Measurements from ENCODE around the gene FKBP10.
"Not testable (repeated sequence)": the region's sequence is repeated elsewhere in the genome, so short reads cannot be mapped to it uniquely, and the experiment has no call there.

FKBP10 gene, protein sequence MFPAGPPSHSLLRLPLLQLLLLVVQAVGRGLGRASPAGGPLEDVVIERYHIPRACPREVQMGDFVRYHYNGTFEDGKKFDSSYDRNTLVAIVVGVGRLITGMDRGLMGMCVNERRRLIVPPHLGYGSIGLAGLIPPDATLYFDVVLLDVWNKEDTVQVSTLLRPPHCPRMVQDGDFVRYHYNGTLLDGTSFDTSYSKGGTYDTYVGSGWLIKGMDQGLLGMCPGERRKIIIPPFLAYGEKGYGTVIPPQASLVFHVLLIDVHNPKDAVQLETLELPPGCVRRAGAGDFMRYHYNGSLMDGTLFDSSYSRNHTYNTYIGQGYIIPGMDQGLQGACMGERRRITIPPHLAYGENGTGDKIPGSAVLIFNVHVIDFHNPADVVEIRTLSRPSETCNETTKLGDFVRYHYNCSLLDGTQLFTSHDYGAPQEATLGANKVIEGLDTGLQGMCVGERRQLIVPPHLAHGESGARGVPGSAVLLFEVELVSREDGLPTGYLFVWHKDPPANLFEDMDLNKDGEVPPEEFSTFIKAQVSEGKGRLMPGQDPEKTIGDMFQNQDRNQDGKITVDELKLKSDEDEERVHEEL

DNA sequence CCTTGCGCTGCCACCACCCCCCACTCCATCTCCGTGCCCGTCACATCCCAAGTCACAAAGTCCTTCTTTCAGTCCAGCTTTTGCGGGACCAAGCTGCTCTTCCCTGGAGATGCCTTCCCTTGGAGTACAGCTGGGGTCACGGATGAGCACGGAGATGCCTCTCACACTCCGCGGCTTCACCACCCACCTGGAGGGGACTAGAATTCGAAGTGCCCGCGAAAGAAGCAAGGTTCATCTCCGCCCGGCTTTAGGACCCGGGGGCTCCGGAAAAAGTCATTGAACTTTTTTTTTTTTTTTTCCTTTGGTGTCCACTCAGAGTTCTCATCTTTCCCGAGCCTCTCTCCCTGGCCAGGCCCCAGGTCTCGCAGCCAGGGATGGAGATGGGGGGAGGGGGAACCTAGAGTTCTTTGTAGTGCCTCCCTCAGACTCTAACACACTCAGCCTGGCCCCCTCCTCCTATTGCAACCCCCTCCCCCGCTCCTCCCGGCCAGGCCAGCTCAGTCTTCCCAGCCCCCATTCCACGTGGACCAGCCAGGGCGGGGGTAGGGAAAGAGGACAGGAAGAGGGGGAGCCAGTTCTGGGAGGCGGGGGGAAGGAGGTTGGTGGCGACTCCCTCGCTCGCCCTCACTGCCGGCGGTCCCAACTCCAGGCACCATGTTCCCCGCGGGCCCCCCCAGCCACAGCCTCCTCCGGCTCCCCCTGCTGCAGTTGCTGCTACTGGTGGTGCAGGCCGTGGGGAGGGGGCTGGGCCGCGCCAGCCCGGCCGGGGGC lies at the start of gene FKBP10:
FKBP10 (plus strand) TSS at position 624 of the 771 bp plus-strand sequence; CDS start at position 655, 31 bp downstream.
- no peak for DNase-seq

DNA sequence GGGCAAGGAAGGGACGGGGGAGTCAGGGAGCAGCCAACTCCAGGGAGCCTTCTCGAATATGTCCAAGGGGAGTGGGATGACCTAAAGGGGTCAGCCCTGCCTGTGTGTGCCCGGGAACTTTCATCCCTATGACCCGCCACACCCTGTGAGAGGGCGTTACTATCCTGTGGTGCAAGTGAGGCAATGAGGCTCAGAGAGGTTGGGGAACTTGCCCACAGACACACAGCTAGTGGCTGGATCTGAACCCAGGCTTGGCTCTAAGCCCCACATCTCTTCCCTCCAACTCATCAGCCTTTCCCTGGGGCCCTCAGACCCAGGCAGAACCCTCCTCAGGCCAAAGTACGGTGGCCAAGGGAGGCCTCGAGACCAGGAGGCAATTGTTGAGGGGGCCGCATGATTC lies 49.5 kb upstream of the FKBP10 start:
- DNase-seq = no peak

DNA sequence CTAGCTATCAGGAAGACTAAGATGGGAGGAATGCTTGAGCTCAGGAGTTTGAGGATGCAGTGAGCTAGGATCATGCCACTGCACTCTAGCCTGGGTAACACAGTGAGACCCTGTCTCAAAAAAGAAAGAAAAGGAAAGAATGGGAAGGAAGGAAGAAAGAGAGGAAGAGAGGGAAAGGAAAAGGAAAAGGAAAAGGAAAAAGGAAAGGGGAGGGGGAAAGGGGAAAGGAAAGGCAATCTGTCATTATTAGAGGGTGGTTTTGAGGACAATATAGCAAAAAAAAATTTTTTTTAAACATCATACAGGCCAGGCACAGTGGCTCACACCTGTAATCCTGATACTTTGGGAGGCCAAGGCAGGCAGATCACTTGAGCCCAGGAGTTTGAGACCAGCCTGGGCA lies 46.7 kb upstream of the FKBP10 start:
- no peak for DNase-seq

DNA sequence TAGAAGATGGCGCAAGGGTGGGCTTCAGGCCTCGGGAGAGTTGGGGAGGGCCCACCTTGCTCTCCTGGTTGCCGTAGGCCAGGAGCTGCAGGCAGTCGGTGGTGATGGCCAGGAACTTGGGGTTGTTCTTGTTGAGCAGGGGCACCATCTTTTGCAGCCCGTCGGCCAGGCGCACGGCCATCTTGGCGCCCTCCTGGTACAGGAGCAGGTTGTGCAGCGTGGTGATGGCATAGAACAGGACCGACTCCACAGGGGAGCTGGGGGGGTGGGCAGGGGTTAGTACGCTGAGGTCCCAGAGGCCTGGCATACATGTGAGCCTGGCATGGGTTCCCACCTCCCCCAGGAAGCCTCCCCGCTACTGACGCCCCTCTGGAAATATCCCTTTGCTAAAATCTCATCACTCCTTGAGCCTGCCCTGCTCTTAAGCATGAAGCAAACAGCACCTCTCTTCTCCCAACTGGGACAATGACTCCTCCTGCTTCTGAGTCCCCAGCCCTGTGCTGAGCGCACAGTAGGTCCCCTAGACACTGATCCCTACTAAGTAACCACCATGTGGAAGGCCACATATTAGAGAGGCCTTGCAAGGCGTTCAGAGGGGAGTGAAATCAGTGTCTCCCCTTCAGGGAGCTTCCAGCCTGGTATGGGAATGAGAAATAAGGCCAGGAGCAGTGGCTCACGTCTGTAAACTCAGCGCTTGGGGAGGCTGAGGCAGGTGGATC lies 45.3 kb upstream of the FKBP10 start:
- DNase-seq = no peak

DNA sequence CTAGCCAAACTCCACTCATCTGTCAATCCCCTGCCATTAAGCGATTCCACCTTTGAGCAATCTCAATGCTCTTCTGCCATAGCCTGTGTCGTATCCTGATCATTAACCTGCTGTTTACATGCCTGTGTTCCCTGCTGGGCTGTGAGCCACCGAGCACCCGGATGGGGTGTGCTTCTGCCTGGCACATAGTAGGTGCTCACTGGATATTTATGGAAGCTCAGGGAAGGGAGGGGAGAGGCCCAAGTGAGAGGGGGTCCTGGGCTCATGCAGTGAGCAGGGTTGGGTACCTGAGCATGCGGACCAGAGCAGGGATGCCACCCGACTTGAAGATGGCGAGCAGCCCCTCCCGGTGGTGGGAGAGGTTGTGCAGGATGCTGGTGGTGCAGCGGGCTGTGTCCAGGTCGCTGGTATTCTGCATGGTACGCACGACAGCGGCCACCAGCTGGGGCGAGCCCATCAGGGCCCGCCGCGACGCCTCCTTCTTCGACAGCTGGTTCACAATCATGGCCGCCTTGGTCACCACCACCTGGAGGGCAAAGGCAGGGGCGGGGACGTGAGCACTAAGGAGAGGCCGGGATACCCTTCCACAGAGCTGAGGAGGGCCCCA lies 44.0 kb upstream of the FKBP10 start:
- no peak for DNase-seq

DNA sequence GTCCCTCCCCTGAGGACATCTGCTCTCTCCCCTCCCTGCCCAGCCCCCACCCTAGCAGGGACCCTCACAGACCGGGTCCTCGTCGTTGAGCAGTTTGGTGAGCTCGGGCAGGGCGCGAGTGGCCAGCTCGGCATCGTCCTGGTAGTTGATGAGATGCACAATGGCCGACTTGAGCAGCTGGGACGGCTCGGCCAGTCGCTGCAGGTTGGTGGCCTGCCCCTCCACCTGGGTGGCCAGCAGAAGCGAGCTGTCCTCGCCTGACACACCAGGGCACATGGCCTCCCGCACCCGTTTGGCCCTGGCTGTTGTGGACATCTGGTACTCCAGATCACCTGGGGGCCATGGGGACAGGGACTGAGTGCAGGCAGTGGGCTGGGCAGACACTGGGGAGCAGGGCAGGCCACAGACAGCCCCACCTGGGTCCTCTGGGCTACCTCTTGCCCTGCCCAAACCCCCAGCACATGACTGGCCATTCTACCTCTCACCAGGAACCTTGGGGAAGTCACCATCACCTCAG lies 43.4 kb upstream of the FKBP10 start:
- DNase-seq = no peak

DNA sequence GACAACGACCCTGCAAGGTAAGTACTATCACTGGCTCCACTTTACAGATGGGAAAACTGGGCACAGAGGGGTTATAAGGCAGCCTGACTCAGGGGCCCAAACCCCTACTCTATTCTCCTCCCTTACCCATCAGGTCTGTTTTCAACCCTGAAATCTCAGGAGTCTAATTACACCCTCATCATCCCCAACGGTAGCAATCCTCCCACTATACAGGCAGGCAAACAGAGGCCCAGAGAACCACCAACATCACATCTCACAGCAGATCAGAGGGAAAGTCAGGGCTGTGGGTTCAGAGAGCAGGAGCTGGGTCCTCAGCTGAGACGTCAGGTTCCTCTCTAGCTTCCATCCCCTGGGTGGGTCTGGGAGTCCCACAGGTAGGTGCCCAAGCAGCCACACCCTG lies 42.8 kb upstream of the FKBP10 start:
- no peak for DNase-seq

DNA sequence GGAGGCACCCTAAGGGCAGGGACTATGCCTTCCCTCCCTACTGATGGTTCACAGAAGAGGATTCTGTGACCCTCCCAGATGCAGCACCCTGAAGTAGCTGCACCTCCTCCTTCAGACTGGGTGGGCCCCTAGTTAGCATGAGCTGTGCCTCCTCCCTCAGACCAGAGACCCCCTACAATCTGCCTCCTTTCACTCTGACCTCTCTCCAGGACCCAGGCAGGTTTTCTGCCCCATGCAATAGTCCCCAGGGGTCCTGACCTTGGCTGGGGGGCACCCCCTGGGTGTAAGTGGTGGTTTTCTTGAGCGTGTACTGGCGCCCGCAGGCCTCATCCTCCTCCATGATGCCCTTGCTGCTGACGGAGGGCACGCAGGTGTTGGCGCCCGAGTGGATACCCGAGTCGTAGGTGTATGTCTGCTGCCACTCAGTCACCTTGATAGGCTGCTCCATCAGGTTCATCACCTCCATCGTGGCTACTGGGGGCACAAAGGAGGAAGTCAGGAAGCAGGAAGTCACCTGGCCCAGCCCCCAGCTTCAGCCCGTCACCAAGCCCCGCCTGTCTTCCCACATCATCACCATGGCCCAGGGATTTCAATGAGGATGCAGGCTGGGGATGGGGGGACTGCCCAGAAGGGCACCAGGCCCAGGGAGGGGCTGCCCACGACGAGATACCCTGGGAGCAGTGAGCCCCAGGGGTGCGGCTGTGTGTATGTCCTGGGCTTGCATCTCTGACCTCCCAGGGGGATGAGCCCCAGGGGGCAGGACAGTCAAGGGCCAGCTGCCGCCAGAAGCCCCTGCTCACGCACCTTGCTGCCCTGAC lies 41.2 kb upstream of the FKBP10 start:
- no peak for DNase-seq

DNA sequence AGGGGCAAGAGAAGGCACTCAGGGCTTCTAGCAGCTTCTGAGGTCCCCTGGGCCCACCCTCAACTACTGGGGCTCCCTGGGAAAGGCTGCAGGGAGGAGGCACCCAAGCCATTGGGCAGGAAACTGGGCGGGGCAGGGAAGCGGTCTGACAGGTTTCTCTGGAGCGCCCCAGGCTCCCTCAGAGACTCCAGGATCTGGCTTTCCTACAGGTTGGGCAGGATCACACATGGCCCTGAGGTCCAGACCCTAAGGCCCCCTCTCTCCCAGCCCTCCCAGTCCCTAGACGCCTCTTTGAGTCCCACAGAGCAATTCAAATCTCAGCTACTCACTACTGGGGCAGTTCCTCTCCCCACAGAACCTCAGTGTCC lies 40.6 kb upstream of the FKBP10 start:
- DNase-seq = no peak

DNA sequence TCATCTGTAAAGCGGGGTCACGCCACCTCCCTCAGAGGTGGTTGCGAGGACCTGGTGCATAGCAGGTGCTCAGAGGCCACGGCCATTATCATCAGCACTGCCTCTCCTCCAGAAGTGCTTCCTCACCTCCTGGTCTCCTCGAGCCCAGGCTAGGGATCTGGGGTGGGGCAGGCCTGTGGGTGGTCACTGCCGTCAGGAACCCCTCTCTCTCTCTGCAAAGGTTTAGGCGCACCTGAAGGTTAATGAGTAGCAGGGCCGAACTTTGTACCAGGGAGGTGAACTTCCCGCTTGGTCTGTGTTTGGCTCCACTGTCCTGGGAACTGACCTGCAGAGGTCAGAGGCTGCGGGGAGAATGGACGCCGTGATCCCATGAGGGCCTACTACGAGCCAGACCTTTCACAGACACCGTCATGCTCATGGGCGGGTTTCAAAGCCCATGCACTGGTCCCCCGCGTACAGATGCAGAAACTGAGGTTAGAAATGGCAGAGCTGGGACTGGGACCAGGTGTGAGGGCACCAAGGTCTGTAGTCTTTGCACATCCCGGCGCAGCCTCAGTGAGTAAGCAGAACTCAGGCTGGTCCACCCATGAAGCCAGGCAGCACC lies 40.1 kb upstream of the FKBP10 start:
- DNase-seq = no peak

DNA sequence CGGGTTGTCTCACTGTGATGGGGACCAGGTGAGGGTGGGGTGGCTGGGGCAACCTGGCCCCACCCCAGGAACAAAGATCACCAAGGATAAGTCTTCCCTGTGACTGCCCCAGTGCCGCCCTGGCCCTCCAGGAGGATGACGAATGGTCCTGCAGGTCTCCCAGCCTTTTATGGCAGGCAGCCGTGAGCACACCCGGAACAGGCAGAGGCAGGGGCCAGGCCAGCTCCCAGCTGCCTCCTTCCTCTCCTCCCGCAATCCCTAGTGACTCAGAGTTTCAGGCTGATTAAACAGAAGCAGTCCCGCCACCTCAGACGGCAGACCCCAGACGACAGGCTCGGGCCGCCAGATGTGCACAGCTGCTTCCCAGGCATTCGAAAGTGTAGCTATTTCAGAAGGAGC lies 39.6 kb upstream of the FKBP10 start:
- no peak for DNase-seq

DNA sequence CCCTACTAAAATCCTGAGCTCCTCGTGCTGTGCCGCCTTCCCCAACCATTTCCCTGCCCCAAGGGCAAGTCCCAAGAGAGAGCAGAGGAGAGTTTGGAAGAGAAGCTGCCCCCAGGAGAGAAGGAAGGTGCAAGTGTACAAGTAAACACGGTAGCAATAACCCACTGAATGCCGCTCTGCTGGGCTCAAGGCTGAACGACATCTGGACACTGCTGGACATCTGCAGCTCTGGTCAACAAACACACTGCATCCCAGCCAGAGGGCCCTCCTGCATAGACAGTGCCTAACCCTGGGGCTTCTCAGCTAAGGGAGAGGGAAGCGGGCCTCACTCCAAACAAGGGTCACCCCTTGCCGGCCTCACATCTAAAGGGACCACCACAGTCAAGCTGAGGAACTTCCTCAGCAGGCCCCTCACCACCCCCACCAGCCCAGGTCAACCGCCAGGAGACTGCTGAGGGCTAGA lies 39.0 kb upstream of the FKBP10 start:
- no peak for DNase-seq

DNA sequence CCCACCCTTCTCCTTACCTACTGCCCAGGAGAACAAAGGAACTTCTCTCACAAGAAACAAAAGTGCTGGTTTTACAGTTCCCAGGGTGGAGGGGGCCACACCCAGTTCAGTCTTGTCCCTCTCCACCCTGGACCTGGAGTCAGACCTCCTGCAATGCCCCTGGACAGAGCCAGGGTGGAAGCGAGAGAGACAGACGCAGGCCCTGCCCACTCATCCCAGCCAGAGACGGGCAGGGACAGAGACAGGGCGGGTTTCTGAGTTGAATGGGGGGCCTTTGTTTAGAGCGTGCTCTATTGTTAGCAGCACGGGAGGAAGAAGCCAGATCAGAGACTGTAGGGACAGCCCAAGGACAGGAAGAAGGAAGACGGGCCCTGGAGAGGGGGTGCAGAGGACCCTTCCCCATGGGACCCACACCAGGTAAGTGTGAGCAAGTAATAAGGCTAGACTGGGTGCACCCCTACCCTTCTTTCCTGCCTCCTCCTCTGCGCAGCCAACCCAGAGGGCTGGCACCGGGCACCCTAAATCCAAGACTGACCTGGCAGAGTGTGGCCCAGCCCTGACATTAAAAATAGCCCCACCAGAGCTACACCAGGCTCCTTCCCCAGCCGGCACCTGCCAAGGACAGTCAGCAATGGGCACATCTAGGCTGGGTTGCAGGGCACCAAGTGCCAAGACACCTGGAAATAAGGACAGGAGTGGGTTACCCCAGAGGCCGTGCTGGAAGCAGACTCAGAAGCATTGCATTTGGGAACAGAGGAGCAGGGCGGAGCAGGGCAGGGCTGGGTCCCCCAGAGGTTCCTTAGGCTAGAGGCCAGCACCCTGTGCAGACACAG lies 37.2 kb upstream of the FKBP10 start:
- DNase-seq = no peak

DNA sequence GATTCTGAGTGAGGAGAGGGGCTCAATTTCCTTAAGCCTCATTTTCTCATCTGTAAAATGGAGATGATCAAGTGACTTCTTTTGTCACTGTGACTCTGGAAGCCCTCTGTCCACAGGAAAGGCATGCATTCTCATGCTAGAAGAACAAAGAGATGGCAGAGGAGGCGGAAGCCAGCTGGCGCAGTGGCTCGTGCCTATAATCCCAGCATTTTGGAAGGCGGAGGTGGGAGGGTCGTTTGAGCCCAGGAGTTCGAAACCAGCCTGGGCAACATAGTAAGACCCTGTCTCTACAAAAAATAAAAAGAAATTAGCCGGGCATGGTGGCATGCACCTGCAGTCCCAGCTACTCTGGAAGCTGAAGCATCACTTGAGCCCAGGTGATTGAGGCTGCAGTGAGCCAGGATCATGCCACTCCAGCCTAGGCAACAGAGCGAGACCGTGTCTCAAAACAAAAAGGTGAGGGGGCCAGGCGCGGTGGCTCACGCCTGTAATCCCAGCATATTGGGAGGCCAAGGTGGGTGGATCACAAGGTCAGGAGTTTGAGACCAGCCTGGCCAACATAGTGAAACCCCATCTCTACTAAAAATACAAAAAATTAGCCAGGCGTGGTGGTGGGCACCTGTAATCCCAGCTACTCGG lies 36.4 kb upstream of the FKBP10 start:
- not testable (repeated sequence) for DNase-seq

DNA sequence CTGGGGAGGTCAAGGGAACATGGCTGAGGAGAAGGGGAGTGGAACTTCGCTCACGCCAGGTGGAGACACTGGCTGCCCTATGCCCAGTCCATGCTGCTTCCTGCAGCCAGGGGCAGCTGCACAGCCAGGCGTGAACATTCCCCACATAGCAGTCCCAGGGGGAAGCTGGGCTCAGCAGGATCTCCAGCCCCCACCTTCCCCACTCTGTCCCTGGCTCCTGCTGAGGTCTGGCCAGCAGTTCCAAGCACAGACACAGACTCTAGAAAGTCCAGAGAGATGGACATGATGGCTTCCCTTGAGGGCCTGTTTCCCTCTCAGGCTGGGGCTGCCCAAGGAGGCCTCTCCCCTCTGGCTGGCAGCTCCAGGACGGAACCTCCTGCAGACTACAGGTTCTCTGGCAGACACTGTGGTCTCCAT lies 35.6 kb upstream of the FKBP10 start:
- DNase-seq = no peak

DNA sequence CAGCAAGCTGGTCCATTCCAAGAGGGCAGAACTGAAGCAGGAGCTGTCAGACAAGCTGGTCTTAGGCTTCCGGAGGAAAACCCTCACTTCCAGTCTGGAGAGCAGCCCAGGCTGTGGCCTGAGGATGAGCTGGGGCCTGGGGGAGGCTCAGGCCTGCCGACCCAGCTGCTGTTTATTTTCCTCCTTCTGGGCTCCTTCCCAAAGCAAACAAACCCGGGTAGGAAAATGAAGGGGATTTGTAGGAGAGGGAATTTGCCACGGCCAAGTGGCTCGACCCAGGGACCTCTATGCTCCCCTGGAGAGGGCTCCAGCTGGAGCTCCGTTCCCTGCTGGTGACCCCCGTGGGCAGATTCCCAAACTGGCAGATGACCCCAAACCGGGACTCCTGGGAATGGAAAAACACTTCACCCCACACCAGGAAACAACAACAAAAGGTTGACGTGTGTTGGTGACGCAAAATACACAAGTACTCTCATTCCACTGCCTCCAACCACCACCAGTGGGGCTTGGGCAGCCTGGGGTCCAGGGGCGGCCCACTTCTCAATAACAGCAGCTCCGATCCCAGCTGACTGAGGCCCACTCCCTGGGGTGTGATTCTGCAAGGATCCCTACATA lies 35.1 kb upstream of the FKBP10 start:
- DNase-seq = no peak

DNA sequence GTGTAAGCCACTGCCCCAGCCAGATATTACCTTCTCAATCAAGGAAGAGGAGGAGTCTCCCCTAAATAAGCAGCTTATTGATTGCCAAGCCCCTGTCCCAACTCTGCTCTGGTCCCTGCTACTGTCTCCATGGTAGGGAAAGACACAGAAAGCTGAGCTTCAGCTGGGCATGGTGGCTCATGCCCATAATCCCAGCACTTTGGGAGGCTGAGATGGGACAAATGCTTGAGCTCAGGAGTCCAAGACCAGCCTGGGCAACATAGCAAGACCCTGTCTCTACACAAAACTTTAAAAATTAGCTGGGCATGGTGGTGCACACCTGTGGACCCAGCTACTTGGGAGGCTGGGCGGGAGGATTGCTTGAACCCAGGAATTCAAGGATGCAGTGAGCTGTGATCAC lies 32.9 kb upstream of the FKBP10 start:
- DNase-seq = no peak

DNA sequence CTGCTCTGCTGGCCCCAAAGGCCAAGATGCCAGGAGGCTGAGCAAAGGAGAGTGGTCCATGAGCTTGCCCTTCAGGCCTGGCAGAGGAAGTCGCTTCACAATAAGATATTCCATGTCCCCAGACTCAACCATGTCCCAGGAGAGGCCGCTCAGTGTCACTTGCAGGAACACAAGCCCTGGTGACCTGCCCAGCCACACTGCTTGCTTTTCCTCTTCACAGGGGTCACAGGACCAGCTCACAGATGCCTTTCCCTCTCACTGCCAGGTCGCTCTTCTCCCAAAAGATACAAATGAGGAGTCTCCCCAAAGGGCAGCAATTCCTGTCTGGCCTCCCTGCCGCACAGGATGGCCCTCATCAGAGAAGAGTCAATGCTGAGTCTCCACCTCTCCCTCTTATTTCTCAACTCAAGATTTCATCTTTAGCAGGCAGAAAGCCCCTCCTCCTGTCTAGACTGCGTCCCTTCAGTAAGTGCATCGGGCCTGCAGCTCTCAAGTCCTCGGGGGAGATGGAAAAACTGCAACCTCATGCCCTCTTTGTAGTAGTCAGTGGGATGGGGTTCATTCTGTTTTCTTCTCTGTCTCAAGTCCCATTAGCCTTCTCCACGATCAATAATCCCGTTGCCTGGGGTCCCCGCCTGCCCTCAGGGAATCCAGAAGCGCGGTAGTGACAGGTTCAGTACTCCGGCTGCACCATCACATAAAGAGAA lies 31.2 kb upstream of the FKBP10 start:
- no peak for DNase-seq

DNA sequence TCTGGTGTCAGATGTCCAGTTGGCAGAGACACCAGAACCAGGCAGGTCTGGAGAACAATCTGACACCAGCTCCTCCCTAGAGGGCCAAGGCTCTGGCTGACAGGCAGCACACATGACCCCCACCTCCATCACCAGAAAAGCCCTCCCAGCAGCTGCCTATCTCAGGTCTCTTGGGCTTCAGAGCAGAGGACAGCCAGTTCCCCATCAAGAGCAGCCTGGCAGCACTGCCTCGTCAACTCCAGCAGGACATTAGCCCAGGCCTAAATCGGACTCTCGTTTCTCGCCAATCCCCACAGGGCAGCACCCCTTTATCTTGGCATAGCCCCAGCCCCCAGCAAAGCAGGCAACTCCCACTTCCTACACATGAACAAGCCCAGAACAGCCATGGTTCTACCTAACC lies 30.7 kb upstream of the FKBP10 start:
- no peak for DNase-seq
